DMS79 (cell line): ENCODE results near the gene MRPL55.
"Not testable (repeated sequence)": the region's sequence is repeated elsewhere in the genome, so short reads cannot be mapped to it uniquely, and the experiment has no call there.

Experiments used
- DNase-seq: peaks from one replicate; lab custom pipeline; 2025; lab: John Stamatoyannopoulos, UW

Gene MRPL55

GRCh38 chr1:228120857-228121489, 11.9 kb upstream of the MRPL55 start:
- no peak for DNase-seq

GRCh38 chr1:228120351-228120750, 11.3 kb upstream of the MRPL55 start:
- DNase-seq = no peak

GRCh38 chr1:228118040-228118439, 8.9 kb upstream of the MRPL55 start:
- DNase-seq = no peak

GRCh38 chr1:228117335-228117734, 8.2 kb upstream of the MRPL55 start:
- DNase-seq = no peak

GRCh38 chr1:228114827-228115226, 5.7 kb upstream of the MRPL55 start:
- DNase-seq = no peak

- no peak for DNase-seq
Measured at GRCh38 chr1:228112617-228113016, 3.5 kb upstream of the MRPL55 start.

GRCh38 chr1:228112167-228112566, 3.1 kb upstream of the MRPL55 start:
- no peak for DNase-seq

GRCh38 chr1:228111315-228111714, 2.2 kb upstream of the MRPL55 start:
- not testable (repeated sequence) for DNase-seq

GRCh38 chr1:228110556-228110955, 1.5 kb upstream of the MRPL55 start:
- no peak for DNase-seq

- DNase-seq = no peak
Measured at GRCh38 chr1:228109962-228110488, 926 bp upstream of the MRPL55 start.

GRCh38 chr1:228108742-228109072, 392 bp downstream of the MRPL55 start:
- no peak for DNase-seq

GRCh38 chr1:228108055-228108690, 926 bp downstream of the MRPL55 start:
- no peak for DNase-seq

- no peak for DNase-seq
Measured at GRCh38 chr1:228107636-228108035, 1.5 kb downstream of the MRPL55 start.

- DNase-seq = no peak
Measured at GRCh38 chr1:228106800-228107054, 2.4 kb downstream of the MRPL55 start.

GRCh38 chr1:228105996-228106799, 2.9 kb downstream of the MRPL55 start:
- no peak for DNase-seq

GRCh38 chr1:228105270-228105995, 3.7 kb downstream of the MRPL55 start:
- DNase-seq = no peak

- DNase-seq = no peak
Measured at GRCh38 chr1:228104526-228105269, 4.4 kb downstream of the MRPL55 start.

GRCh38 chr1:228102791-228103620, 6.1 kb downstream of the MRPL55 start, which contains the start of gene C1orf35:
TSS of gene C1orf35 (minus strand) at chr1:228103325. CDS start at chr1:228103227, 98 bp downstream.
- peak; percentile 73 for DNase-seq

- peak; percentile 5 for DNase-seq
Measured at GRCh38 chr1:228101994-228102790, 6.9 kb downstream of the MRPL55 start.

- DNase-seq = no peak
Measured at GRCh38 chr1:228101614-228101993, 7.5 kb downstream of the MRPL55 start.
